ENCODE measurements around the gene GTF2A1L. TPM values are rescaled to one million over a fixed set of nuclear protein-coding genes. Genes with fewer than 3 reads are reported as not detected.

The GTF2A1L gene
- total RNA-seq, 1 donor from 2014 or later = 12.8 TPM

GRCh38 chr2:48651158-48651790, 33.6 kb downstream of the GTF2A1L start:
- no peaks in the 10 kb centered on the region for H3K9me3 ChIP-seq
- no peak overlapping the region for H3K4me3 ChIP-seq
- no peaks in the 10 kb centered on the region for H3K27me3 ChIP-seq
- intact Hi-C loops (cut with DNase I) = no loop called here
- H3K36me3 ChIP-seq = no peaks in the 10 kb centered on the region
- TF ChIP-seq CTCF (IDR thresholded peaks at IDR 0.05) (no peak), POLR2A (IDR thresholded peaks at IDR 0.05) (no peak), POLR2AphosphoS5 (IDR thresholded peaks at IDR 0.05; ENCODE audit: insufficient read depth in 1 of 2, low read depth in 1 of 2) (no peak)
- H3K4me1 ChIP-seq = peaks cover 6% of the 10 kb centered on the region
- H3K27ac ChIP-seq = no peak overlapping the region
- no peak for DNase-seq (ENCODE audit: extremely low spot score in 2 of 2)

GRCh38 chr2:48668992-48669391, 51.3 kb downstream of the GTF2A1L start:
- H3K36me3 ChIP-seq = no peaks in the 10 kb centered on the region
- no peak for DNase-seq (ENCODE audit: extremely low spot score in 2 of 2)
- H3K27me3 ChIP-seq = no peaks in the 10 kb centered on the region
- H3K4me3 ChIP-seq = no peak overlapping the region
- TF ChIP-seq POLR2AphosphoS5 (IDR thresholded peaks at IDR 0.05; ENCODE audit: insufficient read depth in 1 of 2, low read depth in 1 of 2) (no peak), CTCF (IDR thresholded peaks at IDR 0.05) (no peak), POLR2A (IDR thresholded peaks at IDR 0.05) (no peak)
- intact Hi-C loops (cut with DNase I) = no loop called here
- no peaks in the 10 kb centered on the region for H3K9me3 ChIP-seq
- no peak overlapping the region for H3K27ac ChIP-seq
- H3K4me1 ChIP-seq = no peaks in the 10 kb centered on the region

DNA sequence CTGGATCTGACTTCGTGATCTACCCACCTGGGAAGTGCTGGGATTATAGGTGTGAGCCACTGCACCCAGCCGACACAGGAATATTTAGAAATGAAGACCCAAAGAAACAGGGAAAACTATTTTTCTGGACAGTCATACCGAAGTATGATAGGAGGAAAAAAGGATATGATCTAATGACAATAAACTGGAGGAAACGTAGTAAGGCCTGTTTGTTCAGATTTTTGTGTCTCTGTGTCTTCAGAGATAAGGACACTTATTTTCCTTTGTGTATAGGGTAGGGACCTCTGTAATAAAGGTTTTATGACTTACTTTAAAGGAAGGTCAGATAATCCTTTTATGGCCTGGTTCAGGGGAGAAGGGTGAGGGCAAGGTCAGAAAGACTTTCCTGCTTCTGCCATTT, 55.9 kb downstream of the GTF2A1L start:
- no peaks in the 10 kb centered on the region for H3K27me3 ChIP-seq
- TF ChIP-seq CTCF (IDR thresholded peaks at IDR 0.05) (no peak), POLR2A (IDR thresholded peaks at IDR 0.05) (no peak), POLR2AphosphoS5 (IDR thresholded peaks at IDR 0.05; ENCODE audit: insufficient read depth in 1 of 2, low read depth in 1 of 2) (no peak)
- H3K27ac ChIP-seq = no peak overlapping the region
- intact Hi-C loops (cut with DNase I) = no loop called here
- H3K9me3 ChIP-seq = no peaks in the 10 kb centered on the region
- H3K4me3 ChIP-seq = no peak overlapping the region
- no peak for DNase-seq (ENCODE audit: extremely low spot score in 2 of 2)
- H3K4me1 ChIP-seq = no peaks in the 10 kb centered on the region
- H3K36me3 ChIP-seq = no peaks in the 10 kb centered on the region

- intact Hi-C loops (cut with DNase I) = no loop called here
- TF ChIP-seq POLR2A (IDR thresholded peaks at IDR 0.05) (no peak), POLR2AphosphoS5 (IDR thresholded peaks at IDR 0.05; ENCODE audit: insufficient read depth in 1 of 2, low read depth in 1 of 2) (no peak), CTCF (IDR thresholded peaks at IDR 0.05) (no peak)
- H3K36me3 ChIP-seq = no peaks in the 10 kb centered on the region
These were observed 57.3 kb downstream of the GTF2A1L start for GRCh38 chr2:48674933-48675332.

DNA sequence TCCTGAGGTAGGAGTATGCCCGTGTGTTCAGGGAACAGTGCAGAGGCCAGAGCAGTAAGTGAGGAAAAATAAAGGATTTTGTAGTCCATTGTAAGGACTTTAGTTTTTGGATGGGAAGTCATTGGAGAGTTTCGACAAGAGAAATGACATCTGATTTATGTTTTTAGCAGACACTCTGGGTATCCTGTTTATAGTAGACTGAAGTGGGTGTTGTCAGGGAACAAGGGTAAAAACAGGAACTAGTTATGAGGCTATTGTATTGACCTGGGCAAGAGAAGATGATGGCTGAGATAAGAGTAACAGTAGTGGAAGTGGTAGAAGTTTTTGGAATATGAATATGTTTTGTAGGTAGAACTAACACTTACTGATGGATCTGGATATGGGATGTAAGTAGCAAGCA, 59.8 kb downstream of the GTF2A1L start:
- Histone ChIP-seq H3K9me3 (no peaks in the 10 kb centered on the region), H3K27ac (no peak overlapping the region), H3K4me1 (no peaks in the 10 kb centered on the region), H3K36me3 (no peaks in the 10 kb centered on the region), H3K27me3 (no peaks in the 10 kb centered on the region), H3K4me3 (no peak overlapping the region)
- intact Hi-C loops (cut with DNase I) = no loop called here
- TF ChIP-seq POLR2AphosphoS5 (IDR thresholded peaks at IDR 0.05; ENCODE audit: insufficient read depth in 1 of 2, low read depth in 1 of 2) (no peak), POLR2A (IDR thresholded peaks at IDR 0.05) (no peak), CTCF (IDR thresholded peaks at IDR 0.05) (no peak)
- DNase-seq (ENCODE audit: extremely low spot score in 2 of 2) = no peak

More at GRCh38 chr2:48674933-48675332, 57.3 kb downstream of the GTF2A1L start:
- H3K27me3 ChIP-seq = no peaks in the 10 kb centered on the region
- no peaks in the 10 kb centered on the region for H3K9me3 ChIP-seq
- no peak for DNase-seq (ENCODE audit: extremely low spot score in 2 of 2)
- no peak overlapping the region for H3K4me3 ChIP-seq
- H3K4me1 ChIP-seq = no peaks in the 10 kb centered on the region
- H3K27ac ChIP-seq = no peak overlapping the region
